Anterior cingulate cortex (tissue), 58 donors: Measurements from ENCODE around the gene SND1.

ENCODE experiments used
- DNase-seq, 58 donors: peaks; one replicate each; lab custom pipeline; 2025; lab: John Stamatoyannopoulos, UW

Gene SND1

GRCh38 chr7:127976738-127977120 is 324.7 kb downstream of the SND1 start:
- DNase-seq = peak in 6 of 58 donors; percentile 5 to 39 (median 20)

GRCh38 chr7:127978421-127978820 is 326.4 kb downstream of the SND1 start:
- no peak for DNase-seq

- DNase-seq = no peak
Measured at GRCh38 chr7:127979113-127979727, 327.2 kb downstream of the SND1 start.

DNA sequence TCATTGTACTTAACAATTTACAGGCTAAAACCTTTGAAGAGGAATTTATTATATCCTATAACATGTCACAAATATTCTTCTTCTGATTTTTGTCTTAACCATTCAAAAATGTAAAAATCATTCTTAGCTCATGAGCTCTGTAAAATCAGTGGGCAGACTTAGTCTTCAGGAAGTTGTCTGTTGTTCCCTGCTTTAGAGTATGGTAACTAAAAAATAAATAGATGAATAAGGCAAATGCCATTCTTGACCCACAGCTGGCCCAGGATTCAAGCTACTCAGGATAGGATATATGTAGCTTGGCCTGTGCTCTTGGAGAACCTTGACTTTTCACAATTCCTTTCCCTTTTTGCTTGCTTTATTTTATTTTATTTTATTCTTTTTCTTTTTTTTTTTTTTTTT is 327.7 kb downstream of the SND1 start:
- no peak for DNase-seq

GRCh38 chr7:127980901-127981300 is 328.9 kb downstream of the SND1 start:
- peak in 1 of 58 donors; percentile 49 for DNase-seq

DNA sequence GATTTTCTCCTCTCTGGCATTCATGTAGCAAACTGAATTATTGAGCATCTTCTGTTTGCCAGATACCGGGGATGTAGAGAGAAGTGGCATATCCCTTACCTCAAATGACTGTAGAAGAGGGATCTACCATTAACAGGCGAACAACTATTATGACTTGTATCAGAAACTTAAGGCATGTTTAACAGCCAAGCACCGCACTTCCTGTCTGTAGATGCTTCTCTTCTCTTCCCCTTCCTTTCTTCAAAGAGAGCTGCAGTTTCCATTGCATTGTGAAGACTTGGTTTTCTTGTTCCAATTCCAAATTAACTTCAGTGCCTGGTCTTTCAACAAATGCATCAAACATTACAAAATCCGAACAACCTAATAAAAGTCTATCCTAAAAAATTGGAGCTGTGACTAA is 330.0 kb downstream of the SND1 start:
- DNase-seq = no peak

GRCh38 chr7:127983804-127984332 is 331.9 kb downstream of the SND1 start:
- DNase-seq = no peak

DNA sequence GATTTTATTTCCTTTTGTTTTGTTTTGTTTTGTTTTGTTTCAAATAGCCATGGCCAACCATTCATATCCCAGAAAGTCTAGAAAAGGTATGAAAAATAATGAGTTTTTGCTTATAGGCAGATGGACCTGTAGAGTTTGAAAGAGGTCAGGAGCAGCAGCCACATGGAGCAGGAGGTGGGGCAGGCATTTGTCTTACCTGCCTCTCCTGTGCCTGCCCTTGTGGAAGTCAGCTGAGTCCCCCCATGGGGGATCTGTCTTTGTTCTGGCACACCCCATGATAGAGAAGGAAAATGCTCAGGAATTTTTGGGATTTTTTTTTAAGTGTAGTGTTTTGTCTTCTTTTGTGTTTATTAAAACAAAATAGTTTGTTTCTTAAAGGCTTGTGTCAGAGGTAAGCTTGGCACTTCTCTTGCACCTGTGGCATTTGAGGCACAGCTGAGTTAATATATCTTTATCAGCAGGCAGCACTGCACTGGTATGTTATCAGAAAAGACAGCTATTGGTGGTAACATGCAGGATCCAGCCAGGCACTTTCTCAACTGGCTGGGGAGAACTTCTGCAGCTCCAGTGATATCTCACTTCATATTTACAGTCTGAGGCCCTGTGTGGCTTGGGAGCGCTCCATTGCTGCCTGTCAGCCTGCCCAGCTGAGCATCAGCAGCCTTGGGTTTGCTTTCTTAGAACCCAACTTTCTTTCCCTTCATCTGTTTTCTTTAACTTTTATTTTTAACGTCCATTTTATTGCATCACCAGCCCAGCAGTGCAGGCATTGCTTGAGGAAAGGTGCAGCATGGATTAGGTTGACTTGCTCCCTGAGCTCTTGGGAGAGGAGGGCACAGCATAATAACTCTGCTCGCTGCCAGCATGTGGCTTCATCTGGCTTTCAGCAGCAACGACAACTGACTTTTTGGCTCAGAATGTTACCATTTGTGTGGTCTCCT is 334.9 kb downstream of the SND1 start:
- no peak for DNase-seq

DNA sequence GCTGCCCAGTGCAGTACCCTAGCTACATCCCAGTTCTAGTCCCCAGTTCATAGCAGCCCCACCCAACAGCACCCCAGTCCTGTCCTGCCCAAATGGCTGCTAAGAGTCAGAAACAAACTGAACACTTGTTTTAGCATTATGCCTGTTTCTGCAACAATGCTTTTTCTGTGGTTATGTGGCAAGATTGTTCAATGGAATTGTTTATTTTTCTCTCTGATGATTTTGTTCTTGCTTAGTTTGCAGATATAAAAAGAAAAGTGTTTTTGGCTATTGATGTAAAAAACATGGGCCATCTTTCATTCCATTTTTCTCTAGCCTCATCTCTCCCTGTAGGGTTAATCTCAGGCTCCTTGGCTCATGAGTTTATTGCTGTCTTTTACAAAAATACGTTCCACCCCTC is 336.8 kb downstream of the SND1 start:
- no peak for DNase-seq

GRCh38 chr7:127993317-127993716 is 341.3 kb downstream of the SND1 start:
- no peak for DNase-seq

DNA sequence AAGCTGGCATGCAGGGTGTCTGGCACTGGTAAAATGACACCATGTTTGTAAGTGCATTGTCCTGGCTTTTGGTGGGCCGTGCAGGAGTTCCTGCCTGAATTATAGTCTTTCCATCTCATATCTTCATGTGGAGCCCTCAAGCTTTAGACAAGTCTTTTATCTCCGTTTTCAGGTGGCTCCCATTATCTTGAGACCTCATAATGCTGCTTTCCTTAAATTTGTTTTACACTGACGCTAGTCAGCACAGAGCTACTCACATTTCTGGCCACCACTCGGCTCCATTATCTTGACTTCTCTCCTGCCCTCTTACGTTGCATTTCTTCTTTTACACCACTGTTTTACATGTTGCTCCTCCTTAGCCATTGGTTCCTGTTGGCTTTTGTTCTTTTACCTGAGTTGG is 342.0 kb downstream of the SND1 start:
- DNase-seq = no peak

DNA sequence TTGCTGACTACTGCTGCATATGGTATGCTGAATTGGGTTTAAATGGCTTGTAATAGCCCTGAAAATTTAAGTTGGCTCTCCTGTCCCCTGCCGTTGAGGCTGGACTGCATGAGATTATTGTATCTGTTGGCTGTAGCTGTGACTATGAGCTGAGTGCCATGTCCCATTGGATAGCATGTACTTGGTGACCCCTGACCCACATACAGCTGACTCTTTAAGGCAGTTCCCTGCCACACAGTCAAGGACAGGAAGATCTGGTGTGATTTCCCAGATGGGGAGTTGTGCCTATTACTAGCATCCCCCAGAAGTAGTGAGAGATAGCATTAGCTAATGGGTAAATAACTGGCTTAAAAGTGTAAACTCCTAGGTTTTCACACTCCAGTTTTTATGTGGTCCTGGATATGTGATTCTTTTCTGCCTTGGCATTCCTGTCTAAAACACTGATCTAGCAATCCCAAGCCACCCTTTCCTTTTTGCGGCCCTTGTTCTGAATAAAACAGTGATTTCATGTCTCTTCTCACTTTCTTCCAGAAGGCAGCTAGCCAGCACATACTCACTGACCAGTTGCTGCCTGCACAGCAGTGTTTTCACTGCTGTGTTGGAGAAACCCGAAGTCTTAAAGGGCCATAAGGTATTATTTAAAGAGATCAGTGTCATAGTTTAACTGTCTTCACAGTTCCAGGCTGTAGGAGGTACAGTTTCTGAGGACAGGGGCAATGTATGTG is 343.3 kb downstream of the SND1 start:
- DNase-seq = peak in 6 of 58 donors; percentile 24 to 61 (median 46)

DNA sequence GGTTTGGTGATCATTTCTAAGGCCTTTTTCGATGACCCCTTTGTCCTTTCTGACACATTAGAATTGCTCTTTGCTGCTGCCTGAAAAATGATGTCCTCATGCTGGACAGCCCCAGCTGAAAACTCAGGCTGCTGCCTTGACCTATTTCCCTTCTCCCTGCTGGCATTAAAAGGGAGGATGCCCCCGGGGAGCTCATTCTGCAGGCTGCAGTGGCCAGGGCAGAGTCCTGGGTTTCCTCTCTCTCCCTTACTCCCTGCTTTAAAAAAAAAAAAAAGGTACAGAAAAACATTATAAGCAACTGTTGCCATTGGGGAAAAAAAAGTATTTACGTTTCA is 343.9 kb downstream of the SND1 start:
- peak in 1 of 58 donors; percentile 56 for DNase-seq

GRCh38 chr7:127996253-127997071 is 344.5 kb downstream of the SND1 start:
- DNase-seq = no peak

GRCh38 chr7:127997226-127997922 is 345.4 kb downstream of the SND1 start:
- no peak for DNase-seq

- no peak for DNase-seq
Measured at GRCh38 chr7:127998671-127999070, 346.7 kb downstream of the SND1 start.

DNA sequence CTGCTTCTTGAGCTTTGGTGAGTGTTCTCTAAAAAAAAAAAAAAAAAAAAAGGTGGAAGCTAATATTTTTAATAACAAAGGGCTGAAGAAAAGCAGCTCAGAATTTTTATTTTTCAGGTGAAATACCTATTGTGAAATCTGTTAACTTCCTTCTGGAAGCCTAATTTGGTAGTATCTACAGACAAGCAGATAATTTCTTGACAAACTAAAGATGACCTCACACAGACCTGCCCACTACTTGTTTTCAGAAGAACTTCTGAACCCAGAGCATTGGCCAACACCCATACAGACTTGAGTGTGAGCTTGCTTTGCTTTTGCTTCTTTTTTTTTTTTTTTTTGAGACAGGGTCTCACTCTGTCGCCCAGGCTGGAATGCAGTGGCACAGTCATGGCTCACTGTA is 348.1 kb downstream of the SND1 start:
- no peak for DNase-seq

DNA sequence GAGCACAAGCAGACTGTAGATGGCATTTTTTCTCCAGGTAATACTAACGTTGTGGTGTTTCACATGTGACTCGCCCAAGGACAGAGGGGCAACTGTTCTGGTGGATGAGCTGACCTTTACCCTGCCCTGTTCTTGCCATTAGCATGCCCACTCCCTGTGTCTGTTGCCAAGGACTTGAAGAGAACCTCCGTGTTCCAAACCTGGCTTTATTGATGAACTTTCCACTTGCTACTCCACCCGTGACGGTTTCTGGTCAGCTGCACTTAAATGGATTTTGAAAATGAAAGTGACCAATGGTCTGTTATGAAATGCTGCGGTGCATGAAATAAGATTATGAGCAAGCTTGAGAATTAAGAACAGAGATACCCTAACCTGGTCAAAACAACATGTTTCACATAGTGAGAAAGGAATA is 348.9 kb downstream of the SND1 start:
- DNase-seq = no peak

DNA sequence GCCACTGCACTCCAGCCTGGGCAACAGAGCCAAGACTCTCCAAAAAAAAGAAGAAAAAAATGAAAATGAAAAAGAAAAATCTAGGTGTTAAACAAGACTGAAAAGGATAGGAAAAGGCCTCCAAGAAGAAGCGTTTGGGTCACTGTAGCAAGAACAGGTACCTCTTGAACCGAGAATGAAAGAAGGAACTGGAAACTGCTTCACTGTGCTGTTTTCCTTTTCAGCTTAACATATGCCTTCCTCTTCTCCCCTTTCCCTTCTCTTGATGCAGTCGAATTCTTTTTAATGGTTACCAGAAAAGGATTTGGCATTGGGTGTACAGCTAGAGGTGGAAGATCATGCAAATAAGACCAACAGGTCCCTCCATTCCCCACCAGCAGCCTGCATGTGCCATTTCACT is 351.2 kb downstream of the SND1 start:
- no peak for DNase-seq

DNA sequence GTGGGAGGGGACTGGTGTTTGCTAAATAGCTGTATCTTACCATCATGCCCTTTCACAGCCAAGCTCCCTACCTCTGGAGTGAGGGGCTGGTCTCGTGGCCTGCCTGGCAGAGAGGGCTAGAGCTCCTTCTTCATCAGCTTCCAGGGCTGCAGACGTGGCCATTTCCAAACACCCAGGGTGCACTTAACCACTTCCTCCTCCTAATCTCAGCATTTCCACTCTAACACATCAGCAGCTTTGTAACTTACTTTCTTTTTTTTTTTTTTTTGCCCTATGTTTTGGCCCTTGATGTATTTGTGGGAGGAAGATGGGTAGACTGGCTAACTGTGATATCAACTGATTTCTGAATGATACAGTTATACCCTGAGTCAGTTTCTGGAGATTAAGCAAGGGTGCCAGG is 351.8 kb downstream of the SND1 start:
- no peak for DNase-seq
